Panc1 (cell line): Measurements from ENCODE around the gene RRBP1. TPM values are rescaled to one million over a fixed set of nuclear protein-coding genes. Genes with fewer than 3 reads are reported as not detected.

Source experiments
- ATAC-seq: fragments of 200-7000 bp; cut with Tn5 transposase; 2 replicates; pipeline ENCODE4 v1.9.1; 2020; ENCODE audit warnings: mild to moderate bottlenecking, moderate library complexity
- BruUV-seq: library from RNA; stranded (reverse); fragments of 400-500 nt; replicated peaks from 2 replicates; lab custom pipeline; 2021; lab: Mats Ljungman, UMichigan
- CTCF ChIA-PET: fragments of 300-600 bp; sonication (Branson Sonifier 250); formaldehyde crosslinking; loops from one replicate; lab custom pipeline; 2022; ENCODE audit warnings: antibody characterized with exemption; lab: Charles Lee
- POLR2A ChIA-PET: fragments of 300-600 bp; sonication (Branson Sonifier 250); formaldehyde crosslinking; loops from one replicate; lab custom pipeline; 2022; ENCODE audit warnings: antibody characterized with exemption; lab: Charles Lee
- DNase-seq: peaks from one replicate; pipeline ENCODE4 v3.0.0-alpha.2; 2010; ENCODE audit warnings: low read depth, low spot score
- H3K27ac ChIP-seq: 2 replicates; pipeline ENCODE4 v1.5.1; 2011; ENCODE audit warnings: mild to moderate bottlenecking, low read length, inconsistent platforms
- H3K27me3 ChIP-seq: fragments of 200-500 bp; sonication (Bioruptor generic); 2 replicates; pipeline ENCODE4 v1.6.0; 2014; ENCODE audit warnings: low read length, inconsistent platforms; ENCODE audit not compliant: control insufficient read depth, insufficient read depth
- H3K36me3 ChIP-seq: fragments of 200-500 bp; sonication (Bioruptor generic); 2 replicates; pipeline ENCODE4 v1.5.1; 2014; ENCODE audit warnings: inconsistent platforms, mild to moderate bottlenecking, low read length, moderate library complexity; ENCODE audit not compliant: control insufficient read depth, insufficient read depth
- H3K4me1 ChIP-seq: 2 replicates; pipeline ENCODE4 v1.5.1; 2011; ENCODE audit warnings: inconsistent platforms, mild to moderate bottlenecking, low read length, moderate library complexity; ENCODE audit not compliant: control insufficient read depth, insufficient read depth
- H3K4me3 ChIP-seq, 2 experiments: 2 replicates each; pipeline ENCODE4 v1.5.1; 2011 to 2012; ENCODE audit warnings: low read depth in 2 of 2, low read length in 2 of 2, mild to moderate bottlenecking in 2 of 2, inconsistent platforms in 1 of 2, moderate library complexity in 1 of 2
- H3K9me3 ChIP-seq: fragments of 200-500 bp; sonication (Bioruptor generic); 2 replicates; pipeline ENCODE4 v1.5.1; 2014; ENCODE audit warnings: low read depth, mild to moderate bottlenecking, inconsistent platforms, low read length, moderate library complexity; ENCODE audit not compliant: control insufficient read depth, insufficient read depth
- POLR2AphosphoS5 ChIP-seq: IDR thresholded peaks from 2 replicates; pipeline ENCODE4 v1.6.1; 2012; ENCODE audit warnings: mild to moderate bottlenecking, low read depth, low read length, moderate library complexity
- SIN3A ChIP-seq: IDR thresholded peaks from 2 replicates; pipeline ENCODE4 v1.6.1; 2012; ENCODE audit warnings: low read depth, mild to moderate bottlenecking, low read length, moderate library complexity, borderline replicate concordance; ENCODE audit not compliant: insufficient read depth
- TCF7L2 ChIP-seq: IDR thresholded peaks from 2 replicates; pipeline ENCODE4 v1.6.1; 2011; ENCODE audit warnings: mild to moderate bottlenecking, low read depth, low read length, inconsistent platforms
- in situ Hi-C: cut with HindIII; loops from 2 replicates; pipeline ENCODE4 v1.10.0; 2016; ENCODE audit warnings: low sequenced_read_pairs, low pct_unique_long_range_greater_than_20kb
- intact Hi-C: fragments of 100-400 bp; cut with micrococcal nuclease; formaldehyde crosslinking; loops from one replicate; pipeline ENCODE4 v1.10.0; 2022; ENCODE audit not compliant: unreplicated experiment
- total RNA-seq: library from RNA; stranded (reverse); gene quantifications from one replicate; pipeline ENCODE4 v1.2.1, GENCODE V29; 2021; ENCODE audit not compliant: unreplicated experiment
- TF ChIP-seq, protein P1 (sequence below), 2 experiments: IDR thresholded peaks; 2 replicates each; pipeline ENCODE4 v1.6.1; 2011 to 2012; ENCODE audit warnings: low read depth in 2 of 2, control low read depth in 1 of 2, low read length in 1 of 2, mild to moderate bottlenecking in 1 of 2, moderate library complexity in 1 of 2; ENCODE audit not compliant: insufficient read depth in 1 of 2
- TF ChIP-seq, protein P2 (sequence below): fragments of 450-650 bp; IDR thresholded peaks from 2 replicates; pipeline ENCODE4 v1.5.1; 2017; ENCODE audit warnings: mild to moderate bottlenecking

Gene RRBP1
- total RNA-seq, 1 experiment from 2014 or later = 152 TPM

DNA sequence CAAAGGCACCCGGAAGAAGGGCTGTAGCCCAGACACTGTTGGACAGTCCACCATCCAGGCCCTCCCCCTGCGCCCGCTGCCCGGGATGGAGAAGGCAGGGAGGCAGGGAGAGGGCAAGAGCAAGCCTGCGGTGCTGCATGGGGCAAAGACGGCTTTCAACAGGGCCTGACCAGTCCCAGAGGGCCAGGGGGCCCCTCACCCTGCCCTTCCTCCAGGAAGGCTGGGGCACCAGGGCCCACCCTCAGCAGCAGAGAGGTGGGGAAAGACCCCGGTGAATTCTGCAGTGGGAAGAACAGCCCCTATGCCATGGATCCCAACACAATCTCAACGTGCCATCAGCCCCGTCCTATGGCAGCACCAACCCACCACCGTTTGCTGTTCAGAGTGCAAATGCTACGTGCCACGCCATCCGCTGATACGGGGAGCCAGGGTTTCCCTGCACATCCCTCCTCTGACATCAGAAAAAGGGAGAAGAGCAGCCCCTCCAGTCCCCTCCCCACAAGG, 41.1 kb downstream of the RRBP1 start:
- no peak for DNase-seq
- Histone ChIP-seq H3K27me3 (no peaks in the 10 kb centered on the region), H3K4me1 (peaks cover 18% of the 10 kb centered on the region), H3K4me3 (no peak overlapping the region), H3K27ac (no peak overlapping the region), H3K9me3 (no peaks in the 10 kb centered on the region), H3K36me3 (no peaks in the 10 kb centered on the region)
- no TSS peak for BruUV-seq
- no peak for ATAC-seq
- intact Hi-C loops = no loop called here
- in situ Hi-C loops = no loop called here
- CTCF ChIA-PET = no interaction called here
- POLR2A ChIA-PET = no interaction called here
- TF ChIP-seq, protein P1, sequence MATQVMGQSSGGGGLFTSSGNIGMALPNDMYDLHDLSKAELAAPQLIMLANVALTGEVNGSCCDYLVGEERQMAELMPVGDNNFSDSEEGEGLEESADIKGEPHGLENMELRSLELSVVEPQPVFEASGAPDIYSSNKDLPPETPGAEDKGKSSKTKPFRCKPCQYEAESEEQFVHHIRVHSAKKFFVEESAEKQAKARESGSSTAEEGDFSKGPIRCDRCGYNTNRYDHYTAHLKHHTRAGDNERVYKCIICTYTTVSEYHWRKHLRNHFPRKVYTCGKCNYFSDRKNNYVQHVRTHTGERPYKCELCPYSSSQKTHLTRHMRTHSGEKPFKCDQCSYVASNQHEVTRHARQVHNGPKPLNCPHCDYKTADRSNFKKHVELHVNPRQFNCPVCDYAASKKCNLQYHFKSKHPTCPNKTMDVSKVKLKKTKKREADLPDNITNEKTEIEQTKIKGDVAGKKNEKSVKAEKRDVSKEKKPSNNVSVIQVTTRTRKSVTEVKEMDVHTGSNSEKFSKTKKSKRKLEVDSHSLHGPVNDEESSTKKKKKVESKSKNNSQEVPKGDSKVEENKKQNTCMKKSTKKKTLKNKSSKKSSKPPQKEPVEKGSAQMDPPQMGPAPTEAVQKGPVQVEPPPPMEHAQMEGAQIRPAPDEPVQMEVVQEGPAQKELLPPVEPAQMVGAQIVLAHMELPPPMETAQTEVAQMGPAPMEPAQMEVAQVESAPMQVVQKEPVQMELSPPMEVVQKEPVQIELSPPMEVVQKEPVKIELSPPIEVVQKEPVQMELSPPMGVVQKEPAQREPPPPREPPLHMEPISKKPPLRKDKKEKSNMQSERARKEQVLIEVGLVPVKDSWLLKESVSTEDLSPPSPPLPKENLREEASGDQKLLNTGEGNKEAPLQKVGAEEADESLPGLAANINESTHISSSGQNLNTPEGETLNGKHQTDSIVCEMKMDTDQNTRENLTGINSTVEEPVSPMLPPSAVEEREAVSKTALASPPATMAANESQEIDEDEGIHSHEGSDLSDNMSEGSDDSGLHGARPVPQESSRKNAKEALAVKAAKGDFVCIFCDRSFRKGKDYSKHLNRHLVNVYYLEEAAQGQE (IDR thresholded peaks at IDR 0.05; ENCODE audit: insufficient read depth in 1 of 2, low read depth in 2 of 2, low read length in 1 of 2) = no peak
- TF ChIP-seq, protein P2, sequence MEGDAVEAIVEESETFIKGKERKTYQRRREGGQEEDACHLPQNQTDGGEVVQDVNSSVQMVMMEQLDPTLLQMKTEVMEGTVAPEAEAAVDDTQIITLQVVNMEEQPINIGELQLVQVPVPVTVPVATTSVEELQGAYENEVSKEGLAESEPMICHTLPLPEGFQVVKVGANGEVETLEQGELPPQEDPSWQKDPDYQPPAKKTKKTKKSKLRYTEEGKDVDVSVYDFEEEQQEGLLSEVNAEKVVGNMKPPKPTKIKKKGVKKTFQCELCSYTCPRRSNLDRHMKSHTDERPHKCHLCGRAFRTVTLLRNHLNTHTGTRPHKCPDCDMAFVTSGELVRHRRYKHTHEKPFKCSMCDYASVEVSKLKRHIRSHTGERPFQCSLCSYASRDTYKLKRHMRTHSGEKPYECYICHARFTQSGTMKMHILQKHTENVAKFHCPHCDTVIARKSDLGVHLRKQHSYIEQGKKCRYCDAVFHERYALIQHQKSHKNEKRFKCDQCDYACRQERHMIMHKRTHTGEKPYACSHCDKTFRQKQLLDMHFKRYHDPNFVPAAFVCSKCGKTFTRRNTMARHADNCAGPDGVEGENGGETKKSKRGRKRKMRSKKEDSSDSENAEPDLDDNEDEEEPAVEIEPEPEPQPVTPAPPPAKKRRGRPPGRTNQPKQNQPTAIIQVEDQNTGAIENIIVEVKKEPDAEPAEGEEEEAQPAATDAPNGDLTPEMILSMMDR = no peak
- TF ChIP-seq TCF7L2 = no peak
- no peak for TF ChIP-seq SIN3A
- TF ChIP-seq POLR2AphosphoS5 = no peak

DNA sequence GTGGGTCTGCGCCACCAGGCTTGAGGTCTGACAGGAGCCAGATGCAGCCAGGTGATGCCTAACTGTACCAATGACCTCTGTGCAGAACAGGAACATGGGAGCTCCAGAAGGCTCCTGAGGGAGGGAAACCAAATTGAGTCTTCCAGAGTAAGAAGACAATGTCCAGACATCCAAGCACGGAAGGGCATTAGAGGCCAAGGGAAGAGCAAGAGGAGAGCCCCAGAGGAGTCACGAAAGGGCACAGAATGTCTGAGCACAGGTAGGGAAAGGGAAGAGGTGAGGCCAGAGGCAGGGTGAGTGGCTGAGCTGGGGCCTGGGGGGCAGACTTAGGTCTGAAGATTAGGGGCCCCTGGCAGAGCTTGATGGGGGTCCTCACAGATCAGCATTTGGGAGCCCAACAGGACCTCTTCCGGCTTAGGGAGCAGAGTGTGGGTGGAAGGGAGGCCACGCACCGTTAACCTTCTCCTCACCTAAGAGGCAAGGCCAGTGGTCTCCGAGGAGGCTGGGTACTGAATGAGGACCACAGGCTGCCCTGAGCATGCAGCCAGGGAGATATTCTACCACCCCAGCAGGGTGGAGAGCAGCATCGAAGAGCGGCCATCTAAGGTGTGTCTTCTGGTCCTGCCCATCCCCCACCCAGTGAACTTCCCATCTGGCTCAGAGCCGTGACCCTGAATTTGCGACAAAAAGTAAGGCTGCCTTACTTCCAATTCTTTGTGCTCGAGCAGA, 41.7 kb downstream of the RRBP1 start:
- CTCF ChIA-PET = no interaction called here
- in situ Hi-C loops (no loop called here), intact Hi-C loops (no loop called here)
- Histone ChIP-seq H3K36me3 (no peaks in the 10 kb centered on the region), H3K9me3 (no peaks in the 10 kb centered on the region), H3K27ac (no peak overlapping the region), H3K4me3 (no peak overlapping the region), H3K27me3 (no peaks in the 10 kb centered on the region), H3K4me1 (peaks cover 12% of the 10 kb centered on the region)
- POLR2A ChIA-PET = no interaction called here
- DNase-seq (no peak), ATAC-seq (no peak)
- TF ChIP-seq, protein P1 (IDR thresholded peaks at IDR 0.05; ENCODE audit: insufficient read depth in 1 of 2, low read depth in 2 of 2, low read length in 1 of 2) = no peak
- no peak for TF ChIP-seq POLR2AphosphoS5
- no peak for TF ChIP-seq SIN3A
- no peak for TF ChIP-seq TCF7L2
- TF ChIP-seq, protein P2 = no peak
- BruUV-seq = no TSS peak
